Renal cortical epithelial cell (primary cell): ENCODE data around the gene CPSF4. TPM values are rescaled to one million over a fixed set of nuclear protein-coding genes. Genes with fewer than 3 reads are reported as not detected.

Source experiments
- DNase-seq: peaks from one replicate; pipeline ENCODE4 v3.0.0-alpha.2; 2011; ENCODE audit warnings: low read depth
- total RNA-seq: library from RNA; depleted of rRNA; stranded (reverse); fragments of >200 nt; gene quantifications from 2 replicates; pipeline ENCODE4 v1.2.3, GENCODE V29; 2014

Gene CPSF4
- 21.6 and 22.2 TPM in 2 replicates for total RNA-seq

DNA sequence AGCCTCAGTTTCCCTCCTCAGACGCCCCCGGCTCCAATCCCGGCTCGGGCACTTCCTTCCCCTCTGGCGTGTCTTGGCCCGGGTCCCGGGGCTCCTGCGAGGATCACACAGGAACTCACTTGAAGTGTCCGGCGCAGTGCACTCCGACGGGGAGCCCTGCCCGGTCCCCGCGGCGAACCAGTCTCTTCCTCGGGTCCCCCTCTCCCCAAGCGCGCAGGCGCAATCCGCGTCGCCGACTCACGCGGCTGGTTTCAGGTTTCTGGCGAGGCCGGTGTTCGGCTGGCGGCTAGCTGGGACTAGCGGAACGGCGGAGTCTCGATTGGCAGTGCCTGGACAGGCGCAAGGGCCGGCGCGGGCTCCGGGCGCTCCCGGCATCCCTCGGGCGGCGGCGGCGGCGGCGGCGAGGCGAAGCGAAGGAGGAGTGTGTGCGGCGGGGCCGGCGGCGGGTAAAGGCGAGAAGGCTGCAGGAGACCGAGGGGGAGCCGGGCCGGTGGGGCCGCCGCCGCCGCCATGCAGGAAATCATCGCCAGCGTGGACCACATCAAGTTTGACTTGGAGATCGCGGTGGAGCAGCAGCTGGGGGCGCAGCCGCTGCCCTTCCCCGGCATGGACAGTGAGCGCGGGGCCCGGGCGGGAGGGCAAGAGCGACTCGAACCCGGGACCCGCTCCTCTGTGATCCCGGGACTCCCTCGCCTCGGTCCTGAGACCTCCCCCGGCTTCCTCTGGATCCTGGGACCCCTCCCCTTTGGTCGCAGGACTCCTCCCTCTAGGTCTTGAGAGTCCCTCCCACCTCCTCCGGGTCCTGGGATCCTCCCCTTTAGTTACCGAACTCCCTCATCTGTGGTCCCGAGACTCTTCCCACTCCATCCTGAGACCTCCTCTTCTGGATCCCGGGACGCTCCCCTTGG, at the start of gene CPSF4, which contains the start of gene PTCD1:
TSS of gene CPSF4 (plus strand) at position 371 of the 908 bp plus-strand sequence. CDS start at position 511, 140 bp downstream.
TSS of gene PTCD1 (minus strand) at position 226 of the 908 bp plus-strand sequence. CDS start 3,556 bp downstream, outside the sequence.
- peak; percentile 87 for DNase-seq

DNA sequence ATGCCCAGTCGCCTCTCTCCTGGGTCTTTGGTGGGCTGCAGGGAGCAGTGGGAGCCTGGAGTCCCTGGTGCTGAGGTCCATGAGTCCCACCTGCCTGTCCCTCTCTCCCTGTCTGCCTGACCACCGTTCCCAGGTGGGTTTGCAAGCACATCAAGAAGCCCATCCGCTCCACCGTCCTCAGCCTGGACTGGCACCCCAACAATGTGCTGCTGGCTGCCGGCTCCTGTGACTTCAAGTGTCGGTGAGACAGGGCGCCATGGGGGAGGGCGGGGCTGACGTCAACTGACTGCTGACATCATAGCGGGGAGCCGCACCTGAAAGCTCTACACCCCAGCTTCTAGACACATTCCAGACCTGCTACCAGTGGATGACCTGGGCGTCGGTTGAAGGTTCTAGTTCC, 49.0 kb upstream of the CPSF4 start:
- no peak for DNase-seq

DNA sequence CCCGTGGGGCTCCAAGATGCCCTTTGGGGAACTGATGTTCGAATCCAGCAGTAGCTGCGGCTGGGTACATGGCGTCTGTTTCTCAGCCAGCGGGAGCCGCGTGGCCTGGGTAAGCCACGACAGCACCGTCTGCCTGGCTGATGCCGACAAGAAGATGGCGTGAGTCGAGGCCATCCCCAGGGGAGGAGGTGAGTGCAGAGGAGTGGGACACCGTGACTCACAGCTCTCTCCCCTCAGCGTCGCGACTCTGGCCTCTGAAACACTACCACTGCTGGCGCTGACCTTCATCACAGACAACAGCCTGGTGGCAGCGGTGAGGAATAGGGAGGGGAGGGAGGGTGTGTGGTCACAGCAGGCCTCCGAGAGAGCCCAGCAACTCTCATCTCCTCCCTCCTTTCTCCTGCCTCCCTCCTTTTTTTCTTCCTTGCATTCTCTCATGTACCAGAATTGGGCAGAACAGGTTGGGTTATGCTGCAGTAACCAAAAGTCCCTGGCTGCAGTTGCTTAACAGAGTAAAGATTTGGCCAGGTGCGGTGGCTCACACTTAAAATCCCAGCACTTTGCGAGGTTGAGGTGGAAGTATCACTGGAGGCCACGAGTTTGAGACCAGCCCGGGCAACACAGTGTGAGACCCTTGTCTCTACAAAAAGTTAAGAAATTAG, 47.7 kb upstream of the CPSF4 start:
- no peak for DNase-seq

DNA sequence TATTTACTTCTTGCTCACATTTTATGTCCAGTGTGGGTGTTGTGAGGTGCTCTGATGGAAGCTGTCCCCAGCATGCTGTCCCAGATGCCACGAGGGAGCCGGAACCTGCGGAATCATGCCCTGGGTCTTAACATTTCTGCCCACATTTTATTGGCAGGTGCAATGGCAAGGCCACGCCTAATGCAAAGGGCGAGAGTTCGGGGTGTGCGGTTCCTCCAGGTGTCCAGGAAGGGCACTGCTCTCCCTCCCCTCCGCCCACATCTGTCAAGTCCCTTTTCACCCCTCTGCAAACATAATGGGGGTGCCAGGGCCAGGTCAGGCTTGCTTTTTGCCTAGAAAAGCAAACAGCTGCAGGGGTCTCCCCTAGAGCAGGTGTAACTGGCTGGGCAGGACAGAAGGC, 46.7 kb upstream of the CPSF4 start:
- DNase-seq = no peak

DNA sequence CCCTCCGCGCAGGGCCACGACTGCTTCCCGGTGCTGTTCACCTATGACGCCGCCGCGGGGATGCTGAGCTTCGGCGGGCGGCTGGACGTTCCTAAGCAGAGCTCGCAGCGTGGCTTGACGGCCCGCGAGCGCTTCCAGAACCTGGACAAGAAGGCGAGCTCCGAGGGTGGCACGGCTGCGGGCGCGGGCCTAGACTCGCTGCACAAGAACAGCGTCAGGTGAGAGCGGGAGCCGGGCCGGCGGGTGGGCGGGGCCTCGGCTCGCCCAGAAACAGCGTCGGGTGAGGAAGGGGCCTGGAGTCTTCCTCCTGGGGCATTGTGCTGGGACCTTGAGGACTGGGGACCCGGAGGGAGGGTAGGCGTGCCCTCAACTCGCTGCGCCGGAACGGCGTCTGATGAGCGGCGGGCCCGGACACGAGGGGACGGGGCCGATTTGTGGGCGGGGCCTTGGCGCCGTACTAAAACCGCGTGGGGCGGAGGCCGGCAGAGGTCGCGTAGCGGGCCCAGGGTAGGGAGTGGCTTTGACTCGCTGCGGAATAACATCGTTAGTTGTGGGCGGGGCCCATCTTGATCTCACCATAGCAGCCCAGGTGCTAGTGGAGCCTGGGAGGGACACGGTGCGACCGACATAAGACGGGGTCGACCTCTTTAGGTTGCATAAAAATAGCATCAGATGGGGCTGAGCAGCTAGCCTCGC, 45.9 kb upstream of the CPSF4 start:
- DNase-seq = no peak

DNA sequence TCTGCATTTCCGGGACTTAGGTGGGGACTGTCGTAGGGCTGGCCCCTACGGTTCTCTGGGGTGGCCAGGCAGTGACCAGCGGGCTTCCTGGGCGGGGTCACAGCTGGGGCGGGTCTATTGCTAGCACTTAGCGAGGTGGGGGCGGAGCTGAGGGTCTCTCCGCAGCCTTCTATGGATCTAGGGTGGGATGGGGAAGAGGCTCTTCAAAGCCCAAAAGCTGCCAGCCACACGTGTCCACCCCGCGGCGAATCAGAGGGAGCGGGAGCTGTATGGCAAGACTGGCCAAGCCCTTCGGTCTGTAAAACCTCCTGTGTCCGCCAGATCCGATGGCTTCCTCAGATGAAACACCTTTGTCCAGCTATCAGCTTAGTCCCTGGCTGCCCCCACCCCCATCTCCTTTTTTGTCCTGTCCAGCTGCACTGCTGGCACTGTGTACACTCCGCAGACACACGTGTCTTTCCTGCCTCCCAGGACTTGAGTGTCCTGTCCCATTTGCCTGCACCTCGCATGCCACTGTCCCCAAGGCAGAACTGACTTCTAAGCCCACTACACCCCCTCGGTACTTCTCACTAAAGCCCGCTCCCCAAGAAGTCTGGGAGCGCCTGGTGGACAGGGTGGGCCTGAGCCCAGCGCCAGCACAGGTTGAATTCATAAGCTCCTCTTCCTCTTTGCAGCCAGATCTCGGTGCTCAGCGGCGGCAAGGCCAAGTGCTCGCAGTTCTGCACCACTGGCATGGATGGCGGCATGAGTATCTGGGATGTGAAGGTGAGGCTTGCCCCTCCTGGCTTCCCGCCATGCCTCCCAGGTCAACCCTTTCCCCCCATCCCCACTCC, 45.2 kb upstream of the CPSF4 start:
- DNase-seq = no peak

DNA sequence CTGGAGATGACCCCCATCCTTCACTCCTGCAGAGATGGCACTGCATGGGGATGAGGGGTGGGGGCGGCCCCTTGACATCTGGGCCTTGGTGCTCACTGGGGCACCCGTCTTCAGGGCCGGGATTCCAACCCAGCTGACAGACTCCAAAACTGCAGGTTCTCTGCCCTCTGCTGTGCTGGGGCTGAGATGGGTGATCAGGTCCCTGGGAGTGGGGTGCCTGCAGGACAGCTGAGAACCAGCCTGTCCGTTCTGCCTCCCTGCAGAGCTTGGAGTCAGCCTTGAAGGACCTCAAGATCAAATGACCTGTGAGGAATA, 44.6 kb upstream of the CPSF4 start:
- no peak for DNase-seq

DNA sequence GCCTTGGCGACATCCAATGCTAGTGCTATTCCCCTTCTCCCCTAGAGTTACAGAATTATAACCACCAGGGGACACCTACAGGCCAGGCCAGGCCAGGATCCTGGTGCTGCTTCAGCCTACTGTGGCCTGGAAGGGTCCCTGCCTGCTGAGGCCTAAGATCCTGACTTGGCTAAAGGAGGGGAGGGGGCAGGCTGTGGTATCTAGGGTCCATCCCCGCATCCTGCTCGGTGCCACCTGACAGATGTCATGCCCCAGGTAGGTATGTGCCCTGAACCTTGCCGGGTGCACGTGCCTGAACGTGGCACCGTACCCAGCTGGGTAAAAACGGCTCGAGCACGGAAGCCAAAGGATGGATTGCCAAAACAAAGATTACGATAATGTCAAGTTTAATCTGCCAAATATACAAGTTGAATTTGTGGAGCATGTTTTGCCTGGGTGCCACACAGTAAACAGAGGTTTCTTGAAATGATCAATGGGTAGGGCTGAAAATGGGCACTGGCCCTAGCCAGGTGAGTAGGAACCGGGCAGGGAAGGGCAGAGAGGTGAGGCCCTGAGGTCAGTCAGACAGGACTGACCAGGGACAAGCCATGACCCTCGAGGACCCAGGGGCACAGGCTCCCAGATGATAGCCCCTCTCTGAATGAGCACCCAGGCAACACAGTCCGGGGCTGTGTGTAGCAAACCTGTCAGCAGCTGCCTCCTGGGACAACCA, 43.0 kb upstream of the CPSF4 start:
- no peak for DNase-seq

DNA sequence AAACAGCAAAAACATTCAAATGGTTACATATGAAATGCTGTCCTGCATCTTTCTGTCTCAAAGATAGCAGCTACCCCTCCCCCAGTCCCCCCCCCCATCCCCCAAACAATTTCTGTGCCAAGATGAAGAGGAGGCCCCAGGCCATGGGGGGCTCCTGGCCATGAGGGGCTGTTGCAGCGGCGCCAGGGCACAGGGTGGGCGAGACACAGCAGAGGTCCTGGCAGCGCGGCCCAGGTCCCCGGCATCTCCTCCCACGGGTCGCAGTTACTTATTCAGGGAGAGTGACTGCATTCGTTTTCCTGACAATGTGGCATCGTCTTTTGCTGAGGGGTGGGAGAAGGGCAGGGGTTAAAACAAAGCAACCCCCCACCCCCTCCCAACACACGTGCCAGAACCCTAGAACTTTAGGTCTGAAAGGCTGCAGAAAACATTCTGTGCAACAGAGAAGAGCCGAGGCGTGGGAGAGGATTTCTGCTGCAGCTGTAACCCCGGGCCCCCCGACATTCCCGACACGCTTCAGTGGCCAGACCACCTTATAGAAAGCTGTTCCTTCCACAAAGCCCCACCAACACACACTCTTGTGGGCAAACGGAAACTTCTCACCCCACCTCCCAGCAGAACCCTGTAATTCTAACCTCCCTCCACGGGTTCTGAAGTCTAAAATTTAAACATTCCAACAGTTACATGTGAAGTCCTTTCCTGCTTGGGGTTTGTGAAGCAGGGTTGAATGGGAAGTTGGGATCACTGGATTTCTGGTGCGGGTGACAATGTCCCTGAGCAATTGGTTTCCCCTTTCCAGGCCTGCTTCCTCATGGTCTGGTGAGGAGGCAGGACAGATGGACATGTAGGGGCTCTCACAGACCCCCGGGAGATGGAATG, 42.1 kb upstream of the CPSF4 start:
- DNase-seq = no peak

DNA sequence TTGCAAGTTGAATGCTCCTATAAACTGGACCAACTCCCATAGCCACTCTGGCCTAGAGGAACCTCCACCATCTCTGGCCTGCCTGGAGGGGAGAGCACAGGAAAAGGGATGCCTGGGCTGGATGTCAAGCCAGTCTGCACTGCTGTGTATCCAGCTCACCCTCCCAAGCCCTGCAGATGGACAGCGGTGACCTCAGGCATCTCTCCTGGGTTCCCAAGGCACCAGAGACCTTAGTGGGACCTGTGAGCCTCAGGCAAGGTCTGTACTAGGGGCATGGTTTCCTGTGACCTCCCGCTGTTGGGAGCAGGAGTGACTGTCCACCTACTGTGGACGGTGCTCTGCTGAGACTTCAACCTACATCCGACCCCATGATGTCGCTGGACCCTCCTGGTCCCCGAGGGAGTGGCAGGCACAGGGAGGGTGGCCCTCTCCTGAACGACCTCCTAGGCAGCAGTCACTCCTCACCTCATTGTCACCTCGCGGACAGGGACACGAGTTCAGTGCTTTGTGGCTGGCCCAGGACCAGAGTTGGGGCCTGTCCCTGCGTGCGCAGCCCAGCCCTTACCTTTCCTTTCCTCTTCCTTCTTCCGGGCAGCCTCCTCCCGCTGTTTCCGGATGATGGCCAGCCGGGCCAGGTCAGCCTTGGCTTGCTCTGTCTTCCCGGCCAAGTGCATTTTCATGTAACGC, 41.3 kb upstream of the CPSF4 start:
- DNase-seq = no peak

DNA sequence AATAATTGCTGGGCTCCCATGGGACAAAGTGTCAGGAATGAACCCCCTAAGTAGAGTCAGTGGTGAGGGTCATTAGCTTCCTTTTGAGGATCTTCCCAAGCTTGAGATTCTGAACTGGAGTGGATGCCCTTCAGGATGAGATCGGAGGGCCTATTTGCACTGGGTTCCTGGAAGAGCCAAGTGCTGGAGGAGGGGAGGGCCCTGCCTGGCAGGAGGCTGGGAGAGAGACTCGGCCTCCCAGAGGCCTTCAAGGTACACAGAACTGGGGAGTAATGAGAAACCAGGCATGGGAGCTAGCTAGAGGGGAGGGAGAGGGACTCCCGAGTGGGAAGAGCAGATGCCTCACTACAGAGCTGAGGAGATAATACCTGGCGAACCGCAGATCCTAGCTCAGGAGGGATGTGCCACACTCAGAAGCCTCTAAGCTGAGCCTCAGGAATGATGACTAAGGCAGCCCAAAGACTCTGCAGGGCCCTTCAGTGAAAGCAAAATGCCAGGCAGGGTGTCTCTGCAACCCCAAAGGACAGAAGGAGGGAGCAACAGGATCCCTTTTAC, 39.8 kb upstream of the CPSF4 start:
- DNase-seq = no peak

DNA sequence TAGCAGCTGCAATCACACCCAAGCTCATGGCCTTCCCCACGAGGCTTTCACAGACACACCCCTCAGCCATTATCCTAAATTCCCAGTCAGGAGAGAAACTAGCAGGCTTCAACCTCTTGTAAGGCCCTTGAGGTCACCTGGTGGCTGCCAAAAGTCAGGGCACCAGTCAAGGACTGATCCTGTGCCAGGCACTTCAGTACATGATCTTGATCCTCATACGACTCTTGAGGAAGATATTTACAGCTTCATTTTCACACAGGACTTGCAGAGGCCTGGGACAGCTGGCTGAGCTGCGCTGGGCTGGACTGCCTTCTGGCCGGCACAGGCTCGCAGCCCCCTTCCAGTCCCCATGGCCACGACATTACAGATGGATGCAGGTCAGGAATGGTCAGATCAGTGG, 39.1 kb upstream of the CPSF4 start:
- DNase-seq = no peak

DNA sequence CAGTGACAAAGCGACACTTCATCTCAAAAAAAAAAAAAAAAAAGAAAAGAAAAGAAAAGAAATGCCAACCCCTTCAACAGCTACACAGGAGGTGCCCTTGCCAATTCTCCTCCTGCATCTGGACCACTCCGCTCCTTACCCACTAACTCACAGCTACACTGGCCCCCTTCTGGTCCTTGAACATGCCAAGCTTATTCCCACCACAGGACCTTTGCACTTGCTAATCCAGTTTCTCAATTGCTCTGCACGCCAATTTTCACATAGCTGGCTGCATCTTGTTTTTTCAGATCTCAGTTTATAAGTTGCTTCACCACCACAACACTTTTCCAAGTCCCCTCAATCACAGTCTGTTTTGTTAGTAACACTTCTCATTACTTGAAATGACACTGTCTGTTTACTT, 35.9 kb upstream of the CPSF4 start:
- no peak for DNase-seq

DNA sequence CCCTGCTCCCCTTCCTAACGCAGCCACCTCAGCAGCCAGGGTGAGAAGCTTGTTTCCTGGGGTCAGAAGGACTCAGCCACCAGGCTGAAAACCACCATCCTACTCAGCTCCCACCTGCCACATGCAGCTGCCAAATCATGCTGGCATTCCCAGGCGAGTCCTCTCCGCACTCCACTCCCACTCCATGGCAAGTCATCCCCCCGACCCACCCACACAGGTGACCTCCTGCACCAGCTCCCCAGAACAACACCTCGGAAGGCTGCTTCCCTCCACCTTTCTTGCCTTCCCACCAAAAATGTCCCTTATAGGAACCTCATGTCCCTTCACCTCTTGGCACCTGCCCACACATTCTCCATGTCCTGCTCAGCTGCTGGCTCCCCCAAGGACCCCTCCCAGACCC, 35.0 kb upstream of the CPSF4 start:
- DNase-seq = no peak

DNA sequence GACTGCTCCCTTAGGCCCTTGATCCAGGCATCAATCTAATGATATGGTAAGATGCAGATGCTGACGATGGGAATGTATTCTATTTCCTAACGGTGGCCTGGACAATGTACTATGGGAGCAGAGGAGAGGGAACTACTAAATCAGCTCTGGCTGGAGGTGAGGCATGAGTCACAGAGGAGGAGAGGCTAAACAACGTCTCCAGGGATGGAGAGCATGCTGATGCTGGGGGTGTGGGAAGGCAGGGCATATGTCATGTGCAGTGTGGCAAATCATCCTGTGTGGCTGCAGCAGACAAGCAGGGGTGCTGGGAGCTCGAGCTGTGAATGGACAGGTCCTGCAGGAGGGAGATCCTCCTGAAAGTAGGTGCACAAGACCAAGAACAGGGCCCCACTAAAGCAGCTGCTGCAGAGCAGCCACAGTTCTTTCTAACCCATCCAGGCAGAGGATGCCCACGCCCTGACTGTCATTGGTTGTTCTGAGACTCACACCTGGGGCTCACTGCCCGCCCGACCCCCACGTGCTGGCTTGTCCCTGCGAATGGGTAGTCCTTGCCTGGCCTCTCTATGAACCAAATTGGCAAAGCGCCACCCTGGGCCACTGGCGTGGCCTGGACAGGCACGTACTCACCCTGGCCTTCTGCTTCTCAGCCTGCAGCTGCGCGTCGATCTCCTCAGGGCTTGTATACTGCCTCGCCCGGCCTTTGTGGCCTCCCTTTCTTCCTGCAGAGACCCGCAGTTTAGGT, 34.3 kb upstream of the CPSF4 start:
- no peak for DNase-seq

DNA sequence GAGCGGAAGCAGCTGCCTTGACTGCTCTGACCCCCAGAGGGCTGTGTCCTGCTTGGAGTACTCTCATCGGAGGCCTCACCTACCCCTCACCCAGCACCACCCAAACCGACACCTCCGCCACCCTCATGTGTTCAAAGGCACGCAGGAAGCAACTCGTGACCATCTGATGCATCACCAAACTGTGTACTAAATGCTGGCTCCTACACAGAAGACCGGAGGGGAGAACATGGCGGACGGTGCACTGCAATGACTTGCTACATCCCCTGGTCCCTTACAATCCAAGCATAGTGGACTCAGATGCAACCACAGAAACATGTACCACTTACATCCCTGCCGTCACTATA, 33.8 kb upstream of the CPSF4 start:
- no peak for DNase-seq

DNA sequence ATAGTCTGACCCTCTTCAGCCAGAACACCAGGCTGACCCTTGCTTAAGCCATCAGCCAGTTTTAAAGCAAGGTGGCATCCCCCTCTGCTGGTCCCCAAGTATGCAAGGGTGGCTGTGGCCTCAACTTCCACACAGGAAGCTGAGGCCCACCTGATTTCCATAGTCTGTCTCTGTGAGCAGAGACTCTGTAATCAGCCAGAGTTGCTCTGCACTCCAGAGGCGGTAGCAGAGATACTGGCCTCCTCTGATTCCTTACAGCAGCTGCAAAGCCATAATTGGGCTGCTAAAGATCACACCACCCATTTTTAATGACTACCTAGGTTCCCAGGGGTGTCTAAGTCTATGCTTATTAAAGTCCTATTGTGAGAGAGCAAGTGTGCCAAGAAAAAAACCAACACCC, 32.2 kb upstream of the CPSF4 start:
- no peak for DNase-seq

DNA sequence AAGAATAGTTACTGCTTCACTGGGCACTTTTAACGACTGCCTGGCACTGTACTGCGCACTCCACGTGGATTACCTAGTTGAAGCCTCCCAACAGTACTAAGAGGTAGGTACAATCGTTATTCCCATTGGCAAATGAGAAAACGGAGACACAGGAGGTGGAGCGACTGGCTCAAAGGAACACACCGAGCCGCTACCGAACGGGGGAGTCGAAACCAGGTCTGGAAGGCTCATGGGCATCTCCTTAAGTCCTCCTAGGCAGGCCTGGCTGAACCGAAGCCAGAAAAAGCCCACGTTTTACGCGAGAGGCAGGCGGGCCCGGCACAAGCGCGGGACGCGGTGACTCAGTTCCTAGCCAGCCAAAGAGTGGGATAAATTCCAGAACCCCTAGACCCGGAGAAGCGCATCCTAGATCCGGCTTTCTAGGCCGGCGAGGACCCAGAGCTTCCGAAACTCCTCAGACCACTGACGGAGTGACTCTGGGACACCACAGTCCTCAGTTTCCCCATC, 30.8 kb upstream of the CPSF4 start:
- DNase-seq = peak; percentile 62
